Measurements from ENCODE around the gene RPS6KA4. TPM values are rescaled to one million over a fixed set of nuclear protein-coding genes. Genes with fewer than 3 reads are reported as not detected.

Gene RPS6KA4
- total RNA-seq, 1 experiment from 2014 or later, result 67.3 TPM

GRCh38 chr11:64371201-64371600, 12.2 kb downstream of the RPS6KA4 start (continued):
- no peak for TF ChIP-seq ZBTB33 (IDR thresholded peaks at IDR 0.05; ENCODE audit: extremely low read depth, insufficient replicate concordance, low read length)
- TF ChIP-seq ELF1 (IDR thresholded peaks at IDR 0.05; ENCODE audit: borderline replicate concordance, low read depth), result no peak

GRCh38 chr11:64372021-64372420, 13.1 kb downstream of the RPS6KA4 start:
- Histone ChIP-seq H3K4me1 (ENCODE audit: control insufficient read depth in 1 of 2, insufficient read depth in 2 of 2, low read length in 2 of 2) (peaks cover 0 to 15% of the 10 kb centered on the region in 2 experiments; a peak in 3 of 4 replicates), H3K27me3 (ENCODE audit: insufficient read depth, low read length) (no peaks in the 10 kb centered on the region), H3K27ac (ENCODE audit: low read depth, low read length) (peak overlapping the region; percentile 48; the same call in 1 of the 2 replicates), H3K4me3 (replicated peaks in 1 of 2; ENCODE audit: low read depth in 1 of 2, low read length in 2 of 2) (no peak overlapping the region), H3K79me2 (ENCODE audit: insufficient read depth, low read length) (no peaks in the 10 kb centered on the region; the same call in 1 of the 2 replicates), H3K4me2 (ENCODE audit: low read length) (peak overlapping the region; percentile 98; the same call in 1 of the 2 replicates), H3K36me3 (ENCODE audit: control insufficient read depth in 1 of 2, insufficient read depth in 2 of 2, low read length in 2 of 2) (peaks cover 4 to 19% of the 10 kb centered on the region in 2 experiments; a peak in 3 of 4 replicates), H4K20me1 (ENCODE audit: insufficient read depth) (no peaks in the 10 kb centered on the region), H3K9me3 (ENCODE audit: control insufficient read depth in 1 of 2, insufficient read depth in 1 of 2, low read depth in 1 of 2, low read length in 2 of 2) (no peaks in the 10 kb centered on the region), H3K9ac (ENCODE audit: low read length) (no peak overlapping the region), H2AFZ (ENCODE audit: low read depth, low read length, poor library complexity, severe bottlenecking) (no peak overlapping the region), H3K9me2 (ENCODE audit: insufficient read depth) (no peaks in the 10 kb centered on the region)
- intact Hi-C loops (cut with micrococcal nuclease), result no loop called here
- DNase-seq (ENCODE audit: low read depth, low spot score) (no peak), ATAC-seq (no peak)
- ChIA-PET RAD21 (ENCODE audit: low non-redundant PET in 1 of 2, low total read pairs in 2 of 2, uncharacterized antibody in 2 of 2, unreplicated experiment in 2 of 2) (no interaction called here), CTCF (interaction anchor here (0.8 to 2.2 kb wide), 4 partner anchors 8 to 54 kb away, joined by 3 to 11 read pairs (median 4); partner anchors contain the start of gene PRDX5), POLR2A (interaction anchor here (0.8 to 1.9 kb wide), 5 partner anchors 9 to 54 kb away, joined by 3 to 12 read pairs (median 5); partner anchors contain the start of genes PRDX5, RPS6KA4 and TRMT112)
- BruUV-seq (replicated peaks), result no TSS peak
- TF ChIP-seq POLR2AphosphoS5 (IDR thresholded peaks at IDR 0.05; ENCODE audit: low read depth, low read length) (no peak), RAD21 (IDR thresholded peaks at IDR 0.05; ENCODE audit: low read depth) (no peak), CTCF (IDR thresholded peaks at IDR 0.05 in 2 of 3, conservative IDR thresholded peaks at IDR 0.05 in 1 of 3; ENCODE audit: borderline replicate concordance in 1 of 3, insufficient read depth in 1 of 3, low read depth in 2 of 3, low read length in 2 of 3) (no peak), ZFX (IDR thresholded peaks at IDR 0.05) (no peak)

All from HCT116 (cell line).